Naive thymus-derived CD4-positive, alpha-beta T cell (primary cell): ENCODE results near the gene SARNP. TPM values are rescaled to one million over a fixed set of nuclear protein-coding genes. Genes with fewer than 3 reads are reported as not detected.

Experiments used
- ATAC-seq: fragments of 150-1000 bp; cut with Tn5 transposase; 2 replicates; pipeline ENCODE4 v1.10.0; 2021; ENCODE audit warnings: mild to moderate bottlenecking, moderate library complexity
- CTCF ChIA-PET: fragments of 350-600 bp; sonication (Branson Sonifier 250); formaldehyde crosslinking; loops from one replicate; lab custom pipeline; 2021; ENCODE audit warnings: antibody characterized with exemption; lab: Charles Lee
- POLR2A ChIA-PET: fragments of 350-600 bp; sonication (Branson Sonifier 250); formaldehyde crosslinking; loops from one replicate; lab custom pipeline; 2021; ENCODE audit warnings: antibody characterized with exemption, inconsistent platforms; lab: Charles Lee
- DNase-seq, 9 donors: peaks; one replicate each; pipeline versions ENCODE4 v3.0.0 to v3.0.0-alpha.2; 2020 to 2022; ENCODE audit warnings: mixed read lengths in 1 of 9
- H3K27ac ChIP-seq: one replicate; pipeline ENCODE4 v1.7.0; 2013; ENCODE audit warnings: mild to moderate bottlenecking, low read depth, low read length, moderate library complexity
- H3K27me3 ChIP-seq, 2 donors: one replicate each; pipeline ENCODE4 v1.7.0; 2013; ENCODE audit warnings: low read length in 2 of 2, mild to moderate bottlenecking in 2 of 2, moderate library complexity in 2 of 2; ENCODE audit not compliant: control insufficient read depth in 2 of 2, insufficient read depth in 2 of 2
- H3K36me3 ChIP-seq, 3 experiments: 1 replicate in 2 of 3; 2 replicates in 1 of 3; pipeline ENCODE4 v1.7.0; 2013; ENCODE audit warnings: low read length in 3 of 3, mild to moderate bottlenecking in 3 of 3, moderate library complexity in 1 of 3; ENCODE audit not compliant: insufficient read depth in 3 of 3, control insufficient read depth in 2 of 3
- H3K4me1 ChIP-seq, 2 donors: one replicate each; pipeline ENCODE4 v1.7.0; 2013; ENCODE audit warnings: low read length in 2 of 2, mild to moderate bottlenecking in 2 of 2, moderate library complexity in 1 of 2; ENCODE audit not compliant: control insufficient read depth in 2 of 2, insufficient read depth in 2 of 2
- H3K4me3 ChIP-seq: 2 replicates; pipeline ENCODE4 v1.7.0; 2013; ENCODE audit warnings: mild to moderate bottlenecking, low read length
- H3K9me3 ChIP-seq, 3 experiments: 1 replicate in 2 of 3; 2 replicates in 1 of 3; pipeline ENCODE4 v1.7.0; 2013; ENCODE audit warnings: low read length in 3 of 3; ENCODE audit not compliant: control insufficient read depth in 2 of 3
- H3K27ac Mint-ChIP-seq, 9 donors: one replicate each; pipeline ENCODE4 v1.8.0; 2020 to 2022; ENCODE audit warnings: mixed read lengths in 9 of 9, mild to moderate bottlenecking in 8 of 9, moderate library complexity in 5 of 9, inconsistent platforms in 2 of 9
- H3K27me3 Mint-ChIP-seq, 5 donors: one replicate each; pipeline ENCODE4 v1.8.0; 2021 to 2022; ENCODE audit warnings: mixed read lengths in 5 of 5, mild to moderate bottlenecking in 1 of 5
- H3K36me3 Mint-ChIP-seq, 5 donors: one replicate each; pipeline ENCODE4 v1.8.0; 2020 to 2022; ENCODE audit warnings: mixed read lengths in 5 of 5, mild to moderate bottlenecking in 3 of 5, inconsistent platforms in 1 of 5
- H3K4me1 Mint-ChIP-seq, 7 donors: one replicate each; pipeline ENCODE4 v1.8.0; 2020 to 2022; ENCODE audit warnings: mixed read lengths in 7 of 7, mild to moderate bottlenecking in 3 of 7, inconsistent platforms in 1 of 7
- H3K4me3 Mint-ChIP-seq, 10 donors: one replicate each; pipeline ENCODE4 v1.8.0; 2020 to 2022; ENCODE audit warnings: mild to moderate bottlenecking in 10 of 10, mixed read lengths in 10 of 10, moderate library complexity in 6 of 10, inconsistent platforms in 2 of 10
- H3K9me3 Mint-ChIP-seq, 11 donors: one replicate each; pipeline ENCODE4 v1.8.0; 2020 to 2022; ENCODE audit warnings: mixed read lengths in 11 of 11, mild to moderate bottlenecking in 4 of 11, inconsistent platforms in 1 of 11, moderate library complexity in 1 of 11
- intact Hi-C, 2 donors: fragments of 100-400 bp; cut with micrococcal nuclease; formaldehyde crosslinking; loops; one replicate each; pipeline ENCODE4 v1.15.1; 2023
- polyA plus RNA-seq, 2 donors: library from polyadenylated mRNA; unstranded; fragments of 300-500 nt; fragmentation: Illumina TruSeq; gene quantifications; one replicate each; pipeline ENCODE4 v1.2.3, GENCODE V29; 2021
- total RNA-seq, 6 experiments: library from RNA in 5 of 6; stranded (reverse) in 5 of 6; gene quantifications; 1 replicate in 5 of 6; 2 replicates in 1 of 6; pipeline ENCODE4 v1.2.3 and lab custom pipeline; 2021 to 2026

The SARNP gene
- total and polyA plus RNA-seq, 7 experiments from 2014 or later = 28.0 to 115 (median 43.5) TPM

GRCh38 chr12:55721601-55722213 is 95.8 kb downstream of the SARNP start:
- Histone ChIP-seq H3K27ac (no peak overlapping the region), H3K4me1 (peaks cover 12 to 15% of the 10 kb centered on the region in 2 donors), H3K9me3 (no peaks in the 10 kb centered on the region), H3K36me3 (peaks cover 0 to 14% (median 7%) of the 10 kb centered on the region in 3 experiments), H3K4me3 (no peak overlapping the region), H3K27me3 (no peaks in the 10 kb centered on the region)
- peaks cover 0 to 12% (median 0%) of the 10 kb centered on the region in 5 donors for H3K36me3 Mint-ChIP-seq
- no peaks in the 10 kb centered on the region for H3K27me3 Mint-ChIP-seq
- ChIA-PET CTCF (interaction anchor here (0.8 to 7.5 kb wide), 3 partner anchors 13 to 362 kb away, joined by 3 to 46 read pairs (median 4); no protein-coding TSS in a partner anchor), POLR2A (interaction anchor here (0.9 to 4.1 kb wide), 4 partner anchors 8 to 300 kb away, joined by 3 to 29 read pairs (median 4); no protein-coding TSS in a partner anchor)
- no peaks in the 10 kb centered on the region for H3K9me3 Mint-ChIP-seq
- peaks cover 20 to 43% (median 35%) of the 10 kb centered on the region in 7 donors for H3K4me1 Mint-ChIP-seq
- H3K4me3 Mint-ChIP-seq = no peak overlapping the region
- no peak overlapping the region for H3K27ac Mint-ChIP-seq
- ATAC-seq = no peak
- intact Hi-C loops = no loop called here
- no peak for DNase-seq

- CTCF ChIA-PET = interaction anchor here (0.8 to 7.5 kb wide), 2 partner anchors 17 to 363 kb away, joined by 3 to 46 read pairs; no protein-coding TSS in a partner anchor
- Mint-ChIP-seq H3K4me3 (no peak overlapping the region), H3K4me1 (peaks cover 18 to 45% (median 35%) of the 10 kb centered on the region in 7 donors), H3K27me3 (peaks cover 0 to under 1% (median 0%) of the 10 kb centered on the region in 5 donors), H3K36me3 (peaks cover 0 to 10% (median 0%) of the 10 kb centered on the region in 5 donors), H3K9me3 (peaks cover 0 to 1% (median 0%) of the 10 kb centered on the region in 11 donors), H3K27ac (no peak overlapping the region)
- intact Hi-C loops = no loop called here
- Histone ChIP-seq H3K36me3 (peaks cover 0 to 17% (median 7%) of the 10 kb centered on the region in 3 experiments), H3K9me3 (no peaks in the 10 kb centered on the region), H3K27ac (no peak overlapping the region), H3K27me3 (no peaks in the 10 kb centered on the region), H3K4me1 (peaks cover 13 to 17% of the 10 kb centered on the region in 2 donors), H3K4me3 (no peak overlapping the region)
- POLR2A ChIA-PET = interaction anchor here (0.9 kb wide), 2 partner anchors 9 to 13 kb away, joined by 3 to 4 read pairs; no protein-coding TSS in a partner anchor
- DNase-seq (no peak), ATAC-seq (no peak)
Measured at GRCh38 chr12:55720894-55721444, 96.6 kb downstream of the SARNP start.

- Mint-ChIP-seq H3K27ac (peak within 1 kb of the TSS in 1 of 9 donors; percentile 22), H3K36me3 (peaks cover 0 to 5% (median 0%) of the 10 kb centered on the region in 5 donors), H3K4me3 (peak within 1 kb of the TSS in 2 of 10 donors; percentile 25 to 68), H3K9me3 (peaks cover 0 to 7% (median 0%) of the 10 kb centered on the region in 11 donors), H3K4me1 (peaks cover 23 to 47% (median 42%) of the 10 kb centered on the region in 7 donors), H3K27me3 (peaks cover 0 to 2% (median 0%) of the 10 kb centered on the region in 5 donors)
- CTCF ChIA-PET = interaction anchor here (7.5 kb wide), 1 partner anchor 18 kb away, joined by 46 read pairs; no protein-coding TSS in a partner anchor
- Histone ChIP-seq H3K27ac (no peak within 1 kb of the TSS), H3K4me3 (no peak within 1 kb of the TSS), H3K36me3 (peaks cover 0 to 18% (median 7%) of the 10 kb centered on the region in 3 experiments), H3K4me1 (peaks cover 19 to 23% of the 10 kb centered on the region in 2 donors), H3K27me3 (no peaks in the 10 kb centered on the region), H3K9me3 (no peaks in the 10 kb centered on the region)
- ATAC-seq (no peak), DNase-seq (no peak)
- intact Hi-C loops = no loop called here
- POLR2A ChIA-PET = interaction anchor here (1.0 to 1.1 kb wide), 2 partner anchors 9 to 100 kb away, joined by 3 read pairs; no protein-coding TSS in a partner anchor
Measured at GRCh38 chr12:55720071-55720564, 97.4 kb downstream of the SARNP start, which contains the start of gene RDH5. Gene RDH5 (plus strand): TSS chr12:55720393. CDS start chr12:55721185, 792 bp downstream.

- Histone ChIP-seq H3K27ac (no peak overlapping the region), H3K9me3 (no peaks in the 10 kb centered on the region), H3K27me3 (no peaks in the 10 kb centered on the region), H3K4me1 (peaks cover 19 to 23% of the 10 kb centered on the region in 2 donors), H3K36me3 (peaks cover 0 to 18% (median 7%) of the 10 kb centered on the region in 3 experiments), H3K4me3 (no peak overlapping the region)
- Mint-ChIP-seq H3K4me1 (peaks cover 15 to 41% (median 36%) of the 10 kb centered on the region in 7 donors), H3K4me3 (peak overlapping the region in 2 of 10 donors; percentile 25 to 68), H3K9me3 (peaks cover 0 to 7% (median 0%) of the 10 kb centered on the region in 11 donors), H3K27ac (peak overlapping the region in 1 of 9 donors; percentile 22), H3K36me3 (peaks cover 0 to 4% (median 0%) of the 10 kb centered on the region in 5 donors), H3K27me3 (peaks cover 0 to 2% (median 0%) of the 10 kb centered on the region in 5 donors)
- ATAC-seq (no peak), DNase-seq (no peak)
- ChIA-PET CTCF (interaction anchor here (7.5 kb wide), 1 partner anchor 19 kb away, joined by 46 read pairs; no protein-coding TSS in a partner anchor), POLR2A (interaction anchor here (1.0 to 1.1 kb wide), 2 partner anchors 10 to 100 kb away, joined by 3 read pairs; no protein-coding TSS in a partner anchor)
- intact Hi-C loops = loop anchor here in 1 of 2 donors (5.0 kb wide), 1 partner anchor 968 kb away; the partner anchor contains the start of gene PTGES3
Measured at GRCh38 chr12:55719371-55719770, 98.2 kb downstream of the SARNP start.

- Histone ChIP-seq H3K4me3 (no peak overlapping the region), H3K36me3 (peaks cover 0 to 18% (median 7%) of the 10 kb centered on the region in 3 experiments), H3K27ac (no peak overlapping the region), H3K9me3 (no peaks in the 10 kb centered on the region), H3K27me3 (no peaks in the 10 kb centered on the region), H3K4me1 (peaks cover 19 to 23% of the 10 kb centered on the region in 2 donors)
- Mint-ChIP-seq H3K36me3 (peaks cover 0 to 4% (median 0%) of the 10 kb centered on the region in 5 donors), H3K4me3 (peak overlapping the region in 2 of 10 donors; percentile 20 to 61), H3K4me1 (peaks cover 15 to 41% (median 36%) of the 10 kb centered on the region in 7 donors), H3K27me3 (peaks cover 0 to 2% (median 0%) of the 10 kb centered on the region in 5 donors), H3K27ac (peak overlapping the region in 5 of 9 donors; percentile 8 to 31 (median 21)), H3K9me3 (peaks cover 0 to 7% (median 0%) of the 10 kb centered on the region in 11 donors)
- no peak for ATAC-seq
- DNase-seq = no peak
- ChIA-PET POLR2A (interaction anchor here (0.7 to 0.9 kb wide), 2 partner anchors 16 to 98 kb away, joined by 3 to 4 read pairs; no protein-coding TSS in a partner anchor), CTCF (interaction anchor here (7.5 kb wide), 1 partner anchor 19 kb away, joined by 46 read pairs; no protein-coding TSS in a partner anchor)
- intact Hi-C loops = loop anchor here in 1 of 2 donors (5.0 kb wide), 1 partner anchor 969 kb away; the partner anchor contains the start of gene PTGES3
Measured at GRCh38 chr12:55718624-55719275, 98.8 kb downstream of the SARNP start.
